Endothelial cell of umbilical vein (primary cell): ENCODE measurements around the gene SEC14L1. TPM values are rescaled to one million over a fixed set of nuclear protein-coding genes. Genes with fewer than 3 reads are reported as not detected.
A peak's percentile ranks its signal among the peaks of the same experiment; 100 is the strongest.

ENCODE experiments used
- BruUV-seq: library from RNA; stranded (reverse); fragments of 400-500 nt; replicated peaks from 2 replicates; lab custom pipeline; 2021; lab: Mats Ljungman, UMichigan
- CTCF ChIA-PET: fragments of 300-600, 350-600 bp; sonication (Branson Sonifier 250); formaldehyde crosslinking; loops from one replicate; lab custom pipeline; 2021; ENCODE audit warnings: antibody characterized with exemption, inconsistent platforms; lab: Charles Lee
- POLR2A ChIA-PET: fragments of 300-600, 350-600 bp; sonication (Branson Sonifier 250); formaldehyde crosslinking; loops from one replicate; lab custom pipeline; 2021; ENCODE audit warnings: antibody characterized with exemption, inconsistent platforms; lab: Charles Lee
- DNase-seq: peaks from one replicate; pipeline ENCODE4 v3.0.0-alpha.2; 2011; ENCODE audit warnings: low read depth, low spot score
- FAIRE-seq: peaks from 2 replicates; lab custom pipeline; 2011; peaks lifted over from hg19 to GRCh38; lab: Jason Lieb, UNC
- H2AFZ ChIP-seq: 2 replicates; pipeline ENCODE4 v1.6.0; 2012; ENCODE audit warnings: low read depth, low read length, control low read depth, inconsistent platforms
- H3K27ac ChIP-seq: 2 replicates; pipeline ENCODE4 v1.5.1; 2011; ENCODE audit warnings: low read depth, mild to moderate bottlenecking, control low read depth, low read length, moderate library complexity; ENCODE audit not compliant: insufficient read depth
- H3K27me3 ChIP-seq, 2 experiments: 2 replicates each; pipeline versions ENCODE4 v1.6.0 to v1.6.1; 2011; ENCODE audit warnings: low read length in 2 of 2, mixed read lengths in 1 of 2; ENCODE audit not compliant: control insufficient read depth in 2 of 2, insufficient read depth in 2 of 2
- H3K36me3 ChIP-seq, 2 experiments: 2 replicates in 1 of 2; 3 replicates in 1 of 2; pipeline ENCODE4 v1.5.1; 2011; ENCODE audit warnings: low read length in 2 of 2, mild to moderate bottlenecking in 1 of 2, moderate library complexity in 1 of 2; ENCODE audit not compliant: control insufficient read depth in 2 of 2, insufficient read depth in 2 of 2; ENCODE audit errors: extremely low read depth in 1 of 2
- H3K4me1 ChIP-seq: 3 replicates; pipeline ENCODE4 v1.5.1; 2011; ENCODE audit warnings: mild to moderate bottlenecking, low read length; ENCODE audit not compliant: control insufficient read depth, insufficient read depth; ENCODE audit errors: extremely low read depth
- H3K4me2 ChIP-seq: 2 replicates; pipeline ENCODE4 v1.6.1; 2011; ENCODE audit warnings: low read length, control low read depth, mixed read lengths; ENCODE audit not compliant: insufficient read depth
- H3K4me3 ChIP-seq, 3 experiments: fragments of 200-600 bp in 1 of 3; sonication (generic), shearing (Covaris generic) in 1 of 3; replicated peaks in 1 of 3; 2 replicates each; pipeline ENCODE4 v1.5.1; 2011 to 2016; ENCODE audit warnings: control low read depth in 3 of 3, low read length in 3 of 3, mild to moderate bottlenecking in 2 of 3, inconsistent platforms in 1 of 3, low read depth in 1 of 3, moderate library complexity in 1 of 3; ENCODE audit not compliant: insufficient read depth in 1 of 3
- H3K79me2 ChIP-seq: 2 replicates; pipeline ENCODE4 v1.6.0; 2012; ENCODE audit warnings: low read length, inconsistent platforms; ENCODE audit not compliant: control insufficient read depth, insufficient read depth
- H3K9ac ChIP-seq: replicated peaks from 2 replicates; pipeline ENCODE3; 2011; ENCODE audit warnings: low read length, control low read depth; ENCODE audit not compliant: insufficient read depth; ENCODE audit errors: extremely low read depth
- H3K9me1 ChIP-seq: replicated peaks from 3 replicates; pipeline ENCODE4 v1.6.0; 2011; ENCODE audit warnings: mild to moderate bottlenecking, low read length; ENCODE audit not compliant: control insufficient read depth, insufficient read depth; ENCODE audit errors: extremely low read depth
- H3K9me3 ChIP-seq: replicated peaks from 2 replicates; pipeline ENCODE4 v1.5.1; 2012; ENCODE audit warnings: low read length, inconsistent platforms; ENCODE audit not compliant: control insufficient read depth, insufficient read depth
- H4K20me1 ChIP-seq: replicated peaks from 2 replicates; pipeline ENCODE3; 2011; ENCODE audit warnings: mild to moderate bottlenecking, low read length; ENCODE audit not compliant: control insufficient read depth, insufficient read depth; ENCODE audit errors: extremely low read depth
- EZH2 ChIP-seq: IDR thresholded peaks from 2 replicates; pipeline ENCODE4 v1.6.1; 2012; ENCODE audit warnings: borderline replicate concordance, low read depth, mild to moderate bottlenecking, moderate library complexity, low read length, inconsistent platforms; ENCODE audit not compliant: severe bottlenecking
- FOS ChIP-seq: IDR thresholded peaks from 2 replicates; pipeline ENCODE4 v1.6.1; 2011; ENCODE audit warnings: mild to moderate bottlenecking, low read length, moderate library complexity, borderline replicate concordance; ENCODE audit not compliant: insufficient read depth
- GATA2 ChIP-seq: IDR thresholded peaks from 2 replicates; pipeline ENCODE4 v1.7.0; 2011; ENCODE audit warnings: low read depth, mild to moderate bottlenecking, moderate library complexity, mixed read lengths, low read length; ENCODE audit not compliant: insufficient read length, insufficient read depth
- JUN ChIP-seq: IDR thresholded peaks from 2 replicates; pipeline ENCODE4 v1.6.1; 2011; ENCODE audit warnings: borderline replicate concordance, low read depth; ENCODE audit not compliant: insufficient read length, insufficient read depth
- MAX ChIP-seq: IDR thresholded peaks from 2 replicates; pipeline ENCODE4 v1.6.1; 2011; ENCODE audit not compliant: insufficient read depth, insufficient read length
- MYC ChIP-seq: IDR thresholded peaks from one replicate; pipeline ENCODE4 v1.6.1; 2011; ENCODE audit warnings: mild to moderate bottlenecking, low read depth, low read length
- POLR2A ChIP-seq: IDR thresholded peaks from 2 replicates; pipeline ENCODE4 v1.6.1; 2012; ENCODE audit warnings: low read depth, mild to moderate bottlenecking, control low read depth, low read length
- POLR2AphosphoS5 ChIP-seq: IDR thresholded peaks from 2 replicates; pipeline ENCODE4 v1.6.1; 2012; ENCODE audit warnings: low read depth, mild to moderate bottlenecking, control low read depth, low read length, moderate library complexity; ENCODE audit not compliant: insufficient read depth
- dilution Hi-C: fragments of 300-500 bp; cut with MboI; formaldehyde crosslinking; loops from one replicate; pipeline ENCODE4 v1.15.0; 2019; ENCODE audit warnings: low sequenced_read_pairs; ENCODE audit not compliant: extremely low pct_ligation_motif_present
- intact Hi-C: fragments of 100-400 bp; cut with micrococcal nuclease; formaldehyde crosslinking; loops from one replicate; pipeline ENCODE4 v1.10.0; 2022
- polyA plus RNA-seq, 4 experiments: library from polyadenylated mRNA; depleted of rRNA in 3 of 4; stranded (reverse) in 3 of 4; unstranded in 1 of 4; fragments of >200 nt; gene quantifications; 2 replicates each; pipeline versions ENCODE4 v1.2.1 to v1.2.3, GENCODE V29; 2011 to 2012; ENCODE audit warnings: missing spikeins in 1 of 4
- total RNA-seq: library from RNA; stranded (reverse); gene quantifications from 2 replicates; pipeline ENCODE4 v1.2.3, GENCODE V29; 2021
- TF ChIP-seq, protein P1 (sequence below), 2 donors: IDR thresholded peaks; 1 replicate in 1 of 2; 2 replicates in 1 of 2; pipeline ENCODE4 v1.5.1; 2011; ENCODE audit warnings: low read length in 2 of 2, mild to moderate bottlenecking in 2 of 2, moderate library complexity in 2 of 2, control low read depth in 1 of 2, inconsistent platforms in 1 of 2, low read depth in 1 of 2; ENCODE audit not compliant: insufficient read depth in 1 of 2; ENCODE audit errors: extremely low read depth in 1 of 2

Gene SEC14L1
- total and polyA plus RNA-seq, 2 donors (not counting 3 experiments of a cell fraction or from before 2014, with no cell fraction given): 215 to 631 TPM

GRCh38 chr17:77216486-77216885, 75.7 kb downstream of the SEC14L1 start:
- H3K4me2 ChIP-seq: no peak overlapping the region

More at GRCh38 chr17:77216486-77216885, 75.7 kb downstream of the SEC14L1 start:
- dilution Hi-C loops: no loop called here
- peaks cover 37% of the 10 kb centered on the region for H3K79me2 ChIP-seq
- BruUV-seq: TSS peak; percentile 52
- H3K9me1 ChIP-seq: no peaks in the 10 kb centered on the region
- FAIRE-seq (no peak), DNase-seq (no peak)
- TF ChIP-seq POLR2A: no peak
- TF ChIP-seq, protein P1, sequence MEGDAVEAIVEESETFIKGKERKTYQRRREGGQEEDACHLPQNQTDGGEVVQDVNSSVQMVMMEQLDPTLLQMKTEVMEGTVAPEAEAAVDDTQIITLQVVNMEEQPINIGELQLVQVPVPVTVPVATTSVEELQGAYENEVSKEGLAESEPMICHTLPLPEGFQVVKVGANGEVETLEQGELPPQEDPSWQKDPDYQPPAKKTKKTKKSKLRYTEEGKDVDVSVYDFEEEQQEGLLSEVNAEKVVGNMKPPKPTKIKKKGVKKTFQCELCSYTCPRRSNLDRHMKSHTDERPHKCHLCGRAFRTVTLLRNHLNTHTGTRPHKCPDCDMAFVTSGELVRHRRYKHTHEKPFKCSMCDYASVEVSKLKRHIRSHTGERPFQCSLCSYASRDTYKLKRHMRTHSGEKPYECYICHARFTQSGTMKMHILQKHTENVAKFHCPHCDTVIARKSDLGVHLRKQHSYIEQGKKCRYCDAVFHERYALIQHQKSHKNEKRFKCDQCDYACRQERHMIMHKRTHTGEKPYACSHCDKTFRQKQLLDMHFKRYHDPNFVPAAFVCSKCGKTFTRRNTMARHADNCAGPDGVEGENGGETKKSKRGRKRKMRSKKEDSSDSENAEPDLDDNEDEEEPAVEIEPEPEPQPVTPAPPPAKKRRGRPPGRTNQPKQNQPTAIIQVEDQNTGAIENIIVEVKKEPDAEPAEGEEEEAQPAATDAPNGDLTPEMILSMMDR (IDR thresholded peaks at IDR 0.05; ENCODE audit: extremely low read depth in 1 of 2, insufficient read depth in 1 of 2, low read depth in 1 of 2, low read length in 2 of 2): no peak
- no peak for TF ChIP-seq FOS
- TF ChIP-seq JUN: no peak
- no peak for TF ChIP-seq POLR2AphosphoS5
- TF ChIP-seq MYC: no peak
- TF ChIP-seq GATA2: no peak
- no peak for TF ChIP-seq EZH2
- TF ChIP-seq MAX: no peak
- H4K20me1 ChIP-seq: no peaks in the 10 kb centered on the region
- intact Hi-C loops: no loop called here
- no peak overlapping the region for H2AFZ ChIP-seq
- H3K36me3 ChIP-seq: peaks cover 59 to 67% of the 10 kb centered on the region in 2 experiments
- H3K27ac ChIP-seq: no peak overlapping the region
- H3K4me1 ChIP-seq: peaks cover under 1% of the 10 kb centered on the region
- no peak overlapping the region for H3K4me3 ChIP-seq
- no peaks in the 10 kb centered on the region for H3K9me3 ChIP-seq
- CTCF ChIA-PET: interaction anchor here (0.8 to 1.4 kb wide), 2 partner anchors 17 to 128 kb away, joined by 3 read pairs; no protein-coding TSS in a partner anchor
- no peaks in the 10 kb centered on the region for H3K27me3 ChIP-seq
- POLR2A ChIA-PET: no interaction called here
- no peak overlapping the region for H3K9ac ChIP-seq
